RWPE2 (cell line): Measurements from ENCODE around the gene COMMD7.
A peak's percentile ranks its signal among the peaks of the same experiment; 100 is the strongest.

Experiments used
- ATAC-seq: fragments of 200-7000 bp; cut with Tn5 transposase; 3 replicates; pipeline ENCODE4 v1.9.1; 2021; ENCODE audit warnings: low read depth
- DNase-seq: peaks from one replicate; pipeline ENCODE4 v3.0.0-alpha.2; 2020; ENCODE audit warnings: low spot score
- H3K27ac ChIP-seq: fragments of 450-650 bp; 2 replicates; pipeline ENCODE4 v1.5.1; 2017; ENCODE audit warnings: mild to moderate bottlenecking; ENCODE audit not compliant: poor library complexity, severe bottlenecking
- H3K27me3 ChIP-seq: fragments of 250-450 bp; sonication (Bioruptor Pico); 2 replicates; pipeline ENCODE4 v1.5.1; 2021; ENCODE audit warnings: mild to moderate bottlenecking, moderate library complexity; ENCODE audit not compliant: insufficient read depth, poor library complexity, severe bottlenecking
- H3K36me3 ChIP-seq: fragments of 250-450 bp; sonication (Bioruptor Pico); 2 replicates; pipeline ENCODE4 v1.5.1; 2020; ENCODE audit warnings: low read depth, mild to moderate bottlenecking, moderate library complexity
- H3K4me1 ChIP-seq: fragments of 250-450 bp; sonication (Bioruptor Pico); 2 replicates; pipeline ENCODE4 v1.5.1; 2021; ENCODE audit warnings: mild to moderate bottlenecking, moderate library complexity; ENCODE audit not compliant: insufficient read depth, poor library complexity, severe bottlenecking
- H3K4me3 ChIP-seq: fragments of 250-450 bp; sonication (Bioruptor Pico); 2 replicates; pipeline ENCODE4 v1.5.1; 2021; ENCODE audit warnings: mild to moderate bottlenecking, moderate library complexity; ENCODE audit not compliant: severe bottlenecking
- H3K9me3 ChIP-seq: fragments of 250-450 bp; sonication (Bioruptor Pico); 2 replicates; pipeline ENCODE4 v1.5.1; 2021; ENCODE audit warnings: mild to moderate bottlenecking, moderate library complexity; ENCODE audit not compliant: severe bottlenecking
- TF ChIP-seq, protein P1 (sequence below): fragments of 450-650 bp; IDR thresholded peaks from one replicate; pipeline ENCODE4 v1.5.1; 2017; ENCODE audit warnings: mild to moderate bottlenecking, moderate library complexity; ENCODE audit not compliant: poor library complexity, severe bottlenecking

The COMMD7 gene

DNA sequence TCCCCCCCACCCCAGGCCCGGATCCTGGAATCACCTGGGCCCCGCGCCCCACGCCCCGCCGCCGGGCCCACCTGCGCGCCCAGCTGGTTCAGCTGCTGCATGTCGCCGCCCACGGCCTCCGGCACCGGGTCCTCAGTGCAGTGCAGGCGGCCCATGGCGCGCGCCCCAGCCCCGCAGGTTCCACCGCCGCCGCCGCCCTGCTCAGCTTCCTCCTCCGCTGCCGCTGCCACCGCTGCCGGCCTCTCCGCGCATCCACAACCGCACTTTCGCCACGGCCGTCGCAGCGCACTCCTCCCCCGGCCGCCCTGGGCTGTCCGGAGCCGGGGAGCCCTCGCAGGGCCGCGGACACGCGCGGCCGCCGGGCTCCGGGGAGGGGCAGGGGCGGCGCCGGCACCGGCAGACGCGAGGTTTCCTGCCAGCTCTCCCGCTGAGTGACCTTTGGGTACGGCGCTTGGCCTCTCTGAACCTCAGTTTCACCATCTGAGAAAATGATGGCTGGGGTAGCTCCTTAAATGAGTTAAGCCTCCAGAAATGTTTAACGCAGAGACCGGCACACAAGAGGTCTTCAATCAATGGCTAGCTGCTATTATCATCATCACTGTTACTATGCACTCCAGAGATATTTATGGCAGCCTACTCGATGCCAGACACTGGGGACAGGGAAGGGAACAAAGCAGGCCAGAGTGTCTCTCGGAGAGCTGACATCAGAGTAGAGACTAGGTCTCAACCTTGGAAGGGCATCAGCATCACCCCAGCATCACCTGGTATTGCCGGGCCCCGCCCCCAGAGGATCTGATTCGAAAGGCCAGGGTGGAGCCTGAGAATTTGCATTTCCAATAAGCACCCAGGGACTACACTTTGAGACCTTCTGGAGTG is at the start of gene COMMD7:
TSS of gene COMMD7 (minus strand) at position 231 of the 876 bp plus-strand sequence. CDS start at position 155, 76 bp downstream.
- DNase-seq (peak; percentile 84), ATAC-seq (peak; percentile 76)
- peak within 1 kb of the TSS; percentile 51 for H3K4me3 ChIP-seq
- H3K36me3 ChIP-seq, result no peaks in the 10 kb centered on the region
- H3K27ac ChIP-seq, result peak within 1 kb of the TSS; percentile 9
- H3K27me3 ChIP-seq, result no peaks in the 10 kb centered on the region
- peaks cover 16% of the 10 kb centered on the region for H3K4me1 ChIP-seq
- no peaks in the 10 kb centered on the region for H3K9me3 ChIP-seq
- TF ChIP-seq, protein P1, sequence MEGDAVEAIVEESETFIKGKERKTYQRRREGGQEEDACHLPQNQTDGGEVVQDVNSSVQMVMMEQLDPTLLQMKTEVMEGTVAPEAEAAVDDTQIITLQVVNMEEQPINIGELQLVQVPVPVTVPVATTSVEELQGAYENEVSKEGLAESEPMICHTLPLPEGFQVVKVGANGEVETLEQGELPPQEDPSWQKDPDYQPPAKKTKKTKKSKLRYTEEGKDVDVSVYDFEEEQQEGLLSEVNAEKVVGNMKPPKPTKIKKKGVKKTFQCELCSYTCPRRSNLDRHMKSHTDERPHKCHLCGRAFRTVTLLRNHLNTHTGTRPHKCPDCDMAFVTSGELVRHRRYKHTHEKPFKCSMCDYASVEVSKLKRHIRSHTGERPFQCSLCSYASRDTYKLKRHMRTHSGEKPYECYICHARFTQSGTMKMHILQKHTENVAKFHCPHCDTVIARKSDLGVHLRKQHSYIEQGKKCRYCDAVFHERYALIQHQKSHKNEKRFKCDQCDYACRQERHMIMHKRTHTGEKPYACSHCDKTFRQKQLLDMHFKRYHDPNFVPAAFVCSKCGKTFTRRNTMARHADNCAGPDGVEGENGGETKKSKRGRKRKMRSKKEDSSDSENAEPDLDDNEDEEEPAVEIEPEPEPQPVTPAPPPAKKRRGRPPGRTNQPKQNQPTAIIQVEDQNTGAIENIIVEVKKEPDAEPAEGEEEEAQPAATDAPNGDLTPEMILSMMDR, result no peak

DNA sequence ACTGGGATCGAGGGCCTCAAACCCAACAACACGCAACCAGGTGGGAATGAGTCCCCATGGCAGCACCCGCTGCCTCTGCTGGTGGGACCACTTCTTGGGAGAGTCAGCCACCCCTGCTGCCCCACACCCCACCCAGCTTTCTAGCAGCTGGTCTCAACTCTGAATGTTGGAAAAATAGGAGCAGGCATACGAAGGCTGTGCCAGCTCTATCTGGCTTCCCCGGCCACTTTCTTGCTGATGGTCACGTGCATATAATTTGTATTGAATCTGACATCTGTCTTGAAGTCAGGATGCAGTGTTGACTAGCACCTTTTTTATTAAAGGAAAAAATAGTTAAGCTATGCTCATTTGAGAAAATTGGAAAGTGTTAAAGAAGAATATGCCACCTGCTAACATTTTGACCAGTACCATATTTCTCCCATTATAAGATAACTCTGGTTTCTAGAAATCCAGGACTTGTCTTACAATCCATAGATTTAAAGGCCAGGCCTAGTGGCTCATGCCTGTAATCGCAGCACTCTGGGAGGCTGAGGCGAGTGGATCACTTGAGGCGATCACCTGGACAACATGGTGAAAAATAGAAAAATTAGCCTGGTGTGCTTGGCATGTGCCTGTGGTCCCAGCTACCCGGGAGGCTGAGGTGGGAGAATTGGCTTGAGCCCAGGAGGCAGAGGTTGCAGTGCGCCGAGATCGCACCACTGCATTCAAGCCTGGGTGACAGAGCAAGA is 49.6 kb upstream of the COMMD7 start:
- no peaks in the 10 kb centered on the region for H3K9me3 ChIP-seq
- no peaks in the 10 kb centered on the region for H3K36me3 ChIP-seq
- ATAC-seq (no peak), DNase-seq (no peak)
- TF ChIP-seq, protein P1, result no peak
- H3K27ac ChIP-seq, result no peak overlapping the region
- no peaks in the 10 kb centered on the region for H3K4me1 ChIP-seq
- no peaks in the 10 kb centered on the region for H3K27me3 ChIP-seq
- H3K4me3 ChIP-seq, result no peak overlapping the region

DNA sequence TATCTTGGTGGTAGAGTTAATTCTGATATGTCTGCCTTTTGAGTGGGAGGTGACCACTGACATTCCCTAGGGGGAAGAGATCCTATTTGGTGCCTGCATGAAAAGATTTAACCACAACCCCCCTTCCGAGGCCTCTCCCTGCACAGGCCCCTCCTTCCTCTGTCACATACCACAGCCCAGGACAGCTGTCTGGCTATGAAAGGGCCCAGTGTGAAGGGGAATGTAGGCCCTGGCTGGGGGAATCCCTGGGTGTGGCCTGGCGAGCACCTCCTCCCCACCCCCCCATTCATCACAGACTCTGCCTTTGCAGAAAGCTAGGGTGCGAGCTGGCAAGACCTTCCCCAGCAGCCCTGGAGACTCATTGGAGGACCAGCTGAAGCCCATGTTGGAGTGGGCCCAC is 49.0 kb upstream of the COMMD7 start:
- no peak for ATAC-seq
- DNase-seq, result no peak
- Histone ChIP-seq H3K9me3 (no peaks in the 10 kb centered on the region), H3K27ac (no peak overlapping the region), H3K4me3 (no peak overlapping the region), H3K27me3 (no peaks in the 10 kb centered on the region), H3K36me3 (no peaks in the 10 kb centered on the region), H3K4me1 (no peaks in the 10 kb centered on the region)
- TF ChIP-seq, protein P1, result no peak

DNA sequence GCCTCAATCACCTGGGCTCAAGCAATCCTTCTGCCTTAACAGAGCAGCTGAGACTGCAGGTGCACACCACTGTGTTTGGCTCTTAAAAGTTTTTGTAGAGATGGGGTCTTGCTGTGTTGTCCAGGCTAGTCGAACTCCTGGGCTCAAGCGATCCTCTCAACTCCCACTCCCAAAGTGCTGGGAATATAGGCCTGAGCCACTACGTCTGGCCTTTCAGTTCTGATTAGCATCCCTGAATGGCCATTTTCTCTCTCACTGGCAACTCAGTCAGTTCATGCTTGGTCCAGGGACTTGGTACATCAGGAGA is 47.4 kb upstream of the COMMD7 start:
- H3K9me3 ChIP-seq, result no peaks in the 10 kb centered on the region
- no peak overlapping the region for H3K27ac ChIP-seq
- no peak overlapping the region for H3K4me3 ChIP-seq
- ATAC-seq, result no peak
- no peak for DNase-seq
- H3K27me3 ChIP-seq, result no peaks in the 10 kb centered on the region
- TF ChIP-seq, protein P1, result no peak
- no peaks in the 10 kb centered on the region for H3K4me1 ChIP-seq
- no peaks in the 10 kb centered on the region for H3K36me3 ChIP-seq
